NB4 (cell line): ENCODE data around the gene ACO2.

ENCODE experiments used
- CTCF ChIP-seq: IDR thresholded peaks from one replicate; pipeline ENCODE4 v1.5.1; 2012; ENCODE audit warnings: low read depth, low read length
- MAX ChIP-seq: IDR thresholded peaks from 2 replicates; pipeline ENCODE4 v1.6.1; 2011; ENCODE audit warnings: low read depth, low read length
- MYC ChIP-seq: IDR thresholded peaks from 2 replicates; pipeline ENCODE4 v1.6.1; 2011; ENCODE audit warnings: low read depth, low read length
- POLR2A ChIP-seq: IDR thresholded peaks from 2 replicates; pipeline ENCODE4 v1.6.1; 2011; ENCODE audit warnings: mild to moderate bottlenecking; ENCODE audit not compliant: insufficient read length; ENCODE audit errors: extremely low read depth

GRCh38 chr22:41500303-41500702 lies 31.4 kb downstream of the ACO2 start:
- TF ChIP-seq CTCF = no peak
- no peak for TF ChIP-seq MAX
- TF ChIP-seq MYC = no peak
- TF ChIP-seq POLR2A = no peak
